ENCODE measurements around the gene HRH2.

Gene HRH2

GRCh38 chr5:175683921-175684320 is 26.1 kb downstream of the HRH2 start:
- Histone ChIP-seq H3K27ac (no peak overlapping the region), H3K36me3 (ENCODE audit: insufficient read depth) (no peaks in the 10 kb centered on the region), H4K20me1 (ENCODE audit: insufficient read depth) (no peaks in the 10 kb centered on the region), H3K4me2 (no peak overlapping the region), H3K27me3 (ENCODE audit: insufficient read depth, low read depth) (no peaks in the 10 kb centered on the region; the same call in 1 of the 2 replicates), H3K9ac (no peak overlapping the region), H3K79me2 (ENCODE audit: insufficient read depth, low read depth) (no peaks in the 10 kb centered on the region), H3K4me3 (IDR thresholded peaks at IDR 0.05; ENCODE audit: insufficient read depth, low read depth, low read length) (no peak overlapping the region), H2AFZ (ENCODE audit: low read depth) (no peak overlapping the region), H3K4me1 (ENCODE audit: low read depth, poor library complexity, severe bottlenecking) (no peaks in the 10 kb centered on the region)
- TF ChIP-seq CTCF (conservative IDR thresholded peaks at IDR 0.05; ENCODE audit: low read depth, low read length), result no peak

- H3K79me2 ChIP-seq (ENCODE audit: insufficient read depth, low read depth), result no peaks in the 10 kb centered on the region
- H4K20me1 ChIP-seq (ENCODE audit: insufficient read depth), result no peaks in the 10 kb centered on the region
- H3K27me3 ChIP-seq (ENCODE audit: insufficient read depth, low read depth), result no peaks in the 10 kb centered on the region; the same call in 1 of the 2 replicates
- TF ChIP-seq CTCF (conservative IDR thresholded peaks at IDR 0.05; ENCODE audit: low read depth, low read length), result no peak
- H3K4me1 ChIP-seq (ENCODE audit: low read depth, poor library complexity, severe bottlenecking), result no peaks in the 10 kb centered on the region
- H3K4me2 ChIP-seq, result no peak overlapping the region
- no peak overlapping the region for H2AFZ ChIP-seq (ENCODE audit: low read depth)
- no peak overlapping the region for H3K4me3 ChIP-seq (IDR thresholded peaks at IDR 0.05; ENCODE audit: insufficient read depth, low read depth, low read length)
- H3K9ac ChIP-seq, result no peak overlapping the region
- no peaks in the 10 kb centered on the region for H3K36me3 ChIP-seq (ENCODE audit: insufficient read depth)
- no peak overlapping the region for H3K27ac ChIP-seq
Observed at GRCh38 chr5:175684931-175685330, 27.1 kb downstream of the HRH2 start.

- no peaks in the 10 kb centered on the region for H3K4me1 ChIP-seq (ENCODE audit: low read depth, poor library complexity, severe bottlenecking)
- H3K27ac ChIP-seq, result no peak overlapping the region
- H3K4me3 ChIP-seq (IDR thresholded peaks at IDR 0.05; ENCODE audit: insufficient read depth, low read depth, low read length), result no peak overlapping the region
- TF ChIP-seq CTCF (conservative IDR thresholded peaks at IDR 0.05; ENCODE audit: low read depth, low read length), result no peak
- H3K4me2 ChIP-seq, result no peak overlapping the region
- no peaks in the 10 kb centered on the region for H4K20me1 ChIP-seq (ENCODE audit: insufficient read depth)
- H3K79me2 ChIP-seq (ENCODE audit: insufficient read depth, low read depth), result no peaks in the 10 kb centered on the region
- H2AFZ ChIP-seq (ENCODE audit: low read depth), result no peak overlapping the region
- no peaks in the 10 kb centered on the region; the same call in 1 of the 2 replicates for H3K27me3 ChIP-seq (ENCODE audit: insufficient read depth, low read depth)
- no peak overlapping the region for H3K9ac ChIP-seq
- H3K36me3 ChIP-seq (ENCODE audit: insufficient read depth), result no peaks in the 10 kb centered on the region
Observed at GRCh38 chr5:175685701-175686350, 28.0 kb downstream of the HRH2 start.

GRCh38 chr5:175686396-175686795 is 28.5 kb downstream of the HRH2 start:
- H3K27me3 ChIP-seq (ENCODE audit: insufficient read depth, low read depth), result no peaks in the 10 kb centered on the region; the same call in 1 of the 2 replicates
- no peaks in the 10 kb centered on the region for H3K79me2 ChIP-seq (ENCODE audit: insufficient read depth, low read depth)
- H3K36me3 ChIP-seq (ENCODE audit: insufficient read depth), result no peaks in the 10 kb centered on the region
- no peak for TF ChIP-seq CTCF (conservative IDR thresholded peaks at IDR 0.05; ENCODE audit: low read depth, low read length)
- no peak overlapping the region for H3K4me2 ChIP-seq
- H2AFZ ChIP-seq (ENCODE audit: low read depth), result no peak overlapping the region
- no peaks in the 10 kb centered on the region for H4K20me1 ChIP-seq (ENCODE audit: insufficient read depth)
- H3K4me1 ChIP-seq (ENCODE audit: low read depth, poor library complexity, severe bottlenecking), result no peaks in the 10 kb centered on the region
- H3K4me3 ChIP-seq (IDR thresholded peaks at IDR 0.05; ENCODE audit: insufficient read depth, low read depth, low read length), result no peak overlapping the region
- H3K9ac ChIP-seq, result no peak overlapping the region
- no peak overlapping the region for H3K27ac ChIP-seq
